Chondrocyte (in vitro differentiated cells): ENCODE results near the gene SYNPR. TPM values are rescaled to one million over a fixed set of nuclear protein-coding genes. Genes with fewer than 3 reads are reported as not detected.

Experiments
- DNase-seq: peaks from one replicate; pipeline ENCODE4 v3.0.0; 2021; ENCODE audit warnings: mixed read lengths, low spot score
- H3K27ac Mint-ChIP-seq: one replicate; pipeline ENCODE4 v1.8.0; 2021; ENCODE audit warnings: mild to moderate bottlenecking, moderate library complexity, mixed read lengths; ENCODE audit not compliant: unreplicated experiment
- H3K27me3 Mint-ChIP-seq: 2 replicates; pipeline ENCODE4 v1.8.0; 2021; ENCODE audit warnings: low read depth, mixed read lengths
- H3K36me3 Mint-ChIP-seq: 2 replicates; pipeline ENCODE4 v1.8.0; 2021; ENCODE audit warnings: low read depth, mixed read lengths
- H3K4me1 Mint-ChIP-seq: 2 replicates; pipeline ENCODE4 v1.8.0; 2021; ENCODE audit warnings: low read depth, mild to moderate bottlenecking, mixed read lengths
- H3K4me3 Mint-ChIP-seq: one replicate; pipeline ENCODE4 v1.8.0; 2021; ENCODE audit warnings: mild to moderate bottlenecking, moderate library complexity, mixed read lengths; ENCODE audit not compliant: unreplicated experiment
- H3K9me3 Mint-ChIP-seq: 2 replicates; pipeline ENCODE4 v1.8.0; 2021; ENCODE audit warnings: low read depth, mixed read lengths
- CTCF ChIP-seq: fragments of 200-600 bp; sonication (generic); IDR thresholded peaks from 2 replicates; pipeline ENCODE4 v1.5.0; 2021; ENCODE audit warnings: antibody characterized with exemption, mild to moderate bottlenecking, moderate library complexity
- total RNA-seq: library from RNA; stranded (reverse); gene quantifications from 3 replicates; pipeline ENCODE4 v1.2.1, GENCODE V29; 2021

Gene SYNPR
- total RNA-seq, 1 donor from 2014 or later = not detected

- H3K9me3 Mint-ChIP-seq = no peaks in the 10 kb centered on the region
- H3K27me3 Mint-ChIP-seq = peaks cover 15% of the 10 kb centered on the region
- no peak overlapping the region for H3K27ac Mint-ChIP-seq
- DNase-seq = no peak
- no peak overlapping the region for H3K4me3 Mint-ChIP-seq
- H3K4me1 Mint-ChIP-seq = no peaks in the 10 kb centered on the region
- no peaks in the 10 kb centered on the region for H3K36me3 Mint-ChIP-seq
- no peak for TF ChIP-seq CTCF
Measured at GRCh38 chr3:63556401-63556800, 278.3 kb downstream of the SYNPR start.

- Mint-ChIP-seq H3K9me3 (no peaks in the 10 kb centered on the region), H3K27me3 (peaks cover 21% of the 10 kb centered on the region)
Measured at GRCh38 chr3:63557912-63558311, 279.8 kb downstream of the SYNPR start.

GRCh38 chr3:63559884-63560283 is 281.8 kb downstream of the SYNPR start:
- Mint-ChIP-seq H3K4me3 (no peak overlapping the region), H3K27ac (no peak overlapping the region), H3K9me3 (no peaks in the 10 kb centered on the region), H3K4me1 (no peaks in the 10 kb centered on the region), H3K27me3 (peaks cover 21% of the 10 kb centered on the region), H3K36me3 (no peaks in the 10 kb centered on the region)
- no peak for DNase-seq
- TF ChIP-seq CTCF = no peak

More at GRCh38 chr3:63557912-63558311, 279.8 kb downstream of the SYNPR start:
- Mint-ChIP-seq H3K4me1 (no peaks in the 10 kb centered on the region), H3K4me3 (no peak overlapping the region), H3K27ac (no peak overlapping the region), H3K36me3 (no peaks in the 10 kb centered on the region)
- no peak for TF ChIP-seq CTCF
- DNase-seq = no peak

GRCh38 chr3:63561879-63562278 is 283.8 kb downstream of the SYNPR start:
- DNase-seq = no peak
- no peak for TF ChIP-seq CTCF
- no peaks in the 10 kb centered on the region for H3K36me3 Mint-ChIP-seq
- H3K4me3 Mint-ChIP-seq = no peak overlapping the region
- H3K27ac Mint-ChIP-seq = no peak overlapping the region
- H3K9me3 Mint-ChIP-seq = no peaks in the 10 kb centered on the region
- H3K27me3 Mint-ChIP-seq = peaks cover 17% of the 10 kb centered on the region
- no peaks in the 10 kb centered on the region for H3K4me1 Mint-ChIP-seq

- Mint-ChIP-seq H3K27me3 (peaks cover 17% of the 10 kb centered on the region), H3K27ac (no peak overlapping the region), H3K36me3 (no peaks in the 10 kb centered on the region), H3K4me3 (no peak overlapping the region), H3K4me1 (no peaks in the 10 kb centered on the region), H3K9me3 (no peaks in the 10 kb centered on the region)
- no peak for TF ChIP-seq CTCF
- DNase-seq = no peak
Measured at GRCh38 chr3:63562323-63562722, 284.2 kb downstream of the SYNPR start.
